Limb (tissue), 2 donors: ENCODE data around the gene NOL9.

Experiments used
- DNase-seq, 2 donors: peaks; one replicate each; pipeline ENCODE4 v3.0.0-alpha.2; 2016; ENCODE audit errors: extremely low spot score in 2 of 2

NOL9 gene

GRCh38 chr1:6590046-6590445 lies 35.7 kb upstream of the NOL9 start:
- no peak for DNase-seq

- DNase-seq = peak in 1 of 2 donors; percentile 30
These were observed 34.7 kb upstream of the NOL9 start for GRCh38 chr1:6588893-6589520.

- peak in 1 of 2 donors; percentile 27 for DNase-seq
These were observed 34.0 kb upstream of the NOL9 start for GRCh38 chr1:6588128-6588892.

GRCh38 chr1:6587261-6588005 lies 33.1 kb upstream of the NOL9 start:
- peak in 1 of 2 donors; percentile 27 for DNase-seq

- no peak for DNase-seq
These were observed 32.1 kb upstream of the NOL9 start for GRCh38 chr1:6586404-6586816.

- DNase-seq = no peak
These were observed 31.5 kb upstream of the NOL9 start for GRCh38 chr1:6585841-6586240.

GRCh38 chr1:6585081-6585722 lies 30.9 kb upstream of the NOL9 start:
- no peak for DNase-seq

GRCh38 chr1:6584126-6585080 lies 30.1 kb upstream of the NOL9 start:
- DNase-seq = peak in 1 of 2 donors; percentile 27

GRCh38 chr1:6582370-6582769 lies 28.1 kb upstream of the NOL9 start:
- no peak for DNase-seq

- no peak for DNase-seq
These were observed 27.4 kb upstream of the NOL9 start for GRCh38 chr1:6581561-6582305.

- peak in 1 of 2 donors; percentile 42 for DNase-seq
These were observed 26.5 kb upstream of the NOL9 start for GRCh38 chr1:6580593-6581409.

- DNase-seq = no peak
These were observed 25.8 kb upstream of the NOL9 start for GRCh38 chr1:6580119-6580592.

- peak; percentile 98 to 100 for DNase-seq
These were observed 25.2 kb upstream of the NOL9 start, which contains the start of gene ZBTB48 for GRCh38 chr1:6579374-6580118. ZBTB48 (plus strand) TSS chr1:6579994; CDS start chr1:6580610, 616 bp downstream.

- DNase-seq = no peak
These were observed 24.5 kb upstream of the NOL9 start for GRCh38 chr1:6578624-6579373.

- DNase-seq = no peak
These were observed 23.7 kb upstream of the NOL9 start for GRCh38 chr1:6577831-6578525.

GRCh38 chr1:6574818-6575217 lies 20.5 kb upstream of the NOL9 start:
- DNase-seq = peak in 1 of 2 donors; percentile 22
